ENCODE measurements around the gene KIR2DL3. TPM values are rescaled to one million over a fixed set of nuclear protein-coding genes. Genes with fewer than 3 reads are reported as not detected.
"Not testable (repeated sequence)": the region's sequence is repeated elsewhere in the genome, so short reads cannot be mapped to it uniquely, and the experiment has no call there.

The KIR2DL3 gene
- total and polyA plus RNA-seq, 2 of the 4 experiments (the other 2 are of a cell fraction) = not detected

DNA sequence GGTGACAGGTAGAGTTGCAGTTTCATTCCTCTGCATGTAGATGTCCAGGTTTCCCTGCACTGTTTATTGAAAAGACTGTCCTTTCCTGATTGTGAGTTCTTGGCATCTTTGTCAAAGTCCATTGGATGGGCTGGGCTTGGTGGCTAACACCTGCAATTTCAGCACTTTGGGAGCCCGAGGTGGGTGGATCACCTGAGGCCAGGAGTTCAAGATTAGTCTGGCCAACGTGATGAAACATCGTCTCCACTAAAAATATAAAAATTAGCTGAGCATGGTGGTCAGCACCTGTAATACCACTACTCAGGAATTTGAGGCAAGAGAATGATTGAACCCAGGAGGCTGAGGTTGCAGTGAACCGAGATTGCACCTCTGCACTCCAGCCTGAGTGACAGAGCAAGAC lies 39.5 kb downstream of the KIR2DL3 start:
- H3K56ac ChIP-seq (ENCODE audit: extremely low read depth, insufficient read depth, low read length); H3K4me3 ChIP-seq (ENCODE audit: insufficient read depth, low read depth, low read length); POLR2A ChIA-PET (ENCODE audit: unreplicated experiment); H4K8ac ChIP-seq (ENCODE audit: low read depth in 2 of 2, low read length in 2 of 2); H3K79me1 ChIP-seq (ENCODE audit: low read depth in 1 of 2, low read length in 2 of 2); H4K5ac ChIP-seq (ENCODE audit: low read depth, low read length); H2BK5ac ChIP-seq (ENCODE audit: low read depth, low read length, poor library complexity, severe bottlenecking); H3K27me3 ChIP-seq (ENCODE audit: control insufficient read depth, insufficient read depth, low read length); intact Hi-C loops (cut with micrococcal nuclease); H2BK15ac ChIP-seq (ENCODE audit: low read depth, low read length); H2AK9ac ChIP-seq (replicated peaks; ENCODE audit: low read depth, low read length, poor library complexity); H2BK120ac ChIP-seq (ENCODE audit: low read depth, low read length); H2AFZ ChIP-seq (replicated peaks; ENCODE audit: low read length, poor library complexity); H3K23ac ChIP-seq (ENCODE audit: low read depth, low read length); H3K4ac ChIP-seq (ENCODE audit: low read depth, low read length); H3K36me3 ChIP-seq (ENCODE audit: control insufficient read depth, insufficient read depth, low read length); DNase-seq; H3K9ac ChIP-seq (ENCODE audit: low read depth, low read length); in situ Hi-C loops (cut with MboI; ENCODE audit: low sequenced_read_pairs); H2AK5ac ChIP-seq (ENCODE audit: low read depth, low read length); H3K9me1 ChIP-seq (ENCODE audit: insufficient read depth, low read length); H4K91ac ChIP-seq (ENCODE audit: insufficient read depth, low read depth, low read length); H3K18ac ChIP-seq (ENCODE audit: low read depth, low read length); BruUV-seq (replicated peaks); H3K4me2 ChIP-seq (ENCODE audit: low read depth, low read length); H3K4me1 ChIP-seq (ENCODE audit: control insufficient read depth, insufficient read depth, low read length); H3K9me3 ChIP-seq (ENCODE audit: control insufficient read depth, insufficient read depth, low read length); H4K20me1 ChIP-seq (ENCODE audit: insufficient read depth, low read length); CTCF ChIA-PET; H2BK20ac ChIP-seq (ENCODE audit: low read depth, low read length); H3K14ac ChIP-seq (replicated peaks; ENCODE audit: low read depth, low read length); ATAC-seq (ENCODE audit: low read depth); H3K27ac ChIP-seq (ENCODE audit: insufficient read depth, low read length); dilution Hi-C loops (cut with HindIII; ENCODE audit: low sequenced_read_pairs, unreplicated experiment): not testable (repeated sequence)
- no CpG with 5 or more reads among the region's 4 CpGs for WGBS, 2 experiments (ENCODE audit: extremely low coverage in 2 of 2, insufficient read length in 1 of 2)

DNA sequence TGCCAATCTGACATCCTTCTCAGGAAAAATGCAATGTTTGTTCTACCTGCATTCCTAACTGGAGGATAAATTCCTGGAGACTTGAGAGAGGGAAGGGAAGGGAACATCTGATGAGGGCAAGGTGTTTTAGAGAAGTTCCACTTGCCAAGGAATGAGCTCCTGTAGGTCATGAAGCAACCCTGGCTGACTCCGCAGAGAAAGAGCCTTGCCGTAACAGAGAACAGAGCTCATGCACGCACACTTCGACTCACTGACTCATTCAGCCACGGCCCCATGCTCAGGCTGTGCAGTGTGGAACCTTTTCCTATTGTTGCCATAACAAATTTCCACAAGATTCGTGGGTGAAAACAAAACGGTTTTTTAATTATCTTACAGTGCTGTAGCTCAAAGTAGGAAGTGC lies 40.6 kb downstream of the KIR2DL3 start:
- POLR2A ChIA-PET (ENCODE audit: unreplicated experiment); dilution Hi-C loops (cut with HindIII; ENCODE audit: low sequenced_read_pairs, unreplicated experiment); H3K4me3 ChIP-seq (ENCODE audit: insufficient read depth, low read depth, low read length); H2BK5ac ChIP-seq (ENCODE audit: low read depth, low read length, poor library complexity, severe bottlenecking); H3K27ac ChIP-seq (ENCODE audit: insufficient read depth, low read length); H3K14ac ChIP-seq (replicated peaks; ENCODE audit: low read depth, low read length); H4K5ac ChIP-seq (ENCODE audit: low read depth, low read length); H3K18ac ChIP-seq (ENCODE audit: low read depth, low read length); H4K8ac ChIP-seq (ENCODE audit: low read depth in 2 of 2, low read length in 2 of 2); H2BK120ac ChIP-seq (ENCODE audit: low read depth, low read length); H3K36me3 ChIP-seq (ENCODE audit: control insufficient read depth, insufficient read depth, low read length); H4K91ac ChIP-seq (ENCODE audit: insufficient read depth, low read depth, low read length); H3K79me1 ChIP-seq (ENCODE audit: low read depth in 1 of 2, low read length in 2 of 2); H3K4me1 ChIP-seq (ENCODE audit: control insufficient read depth, insufficient read depth, low read length); H2AFZ ChIP-seq (replicated peaks; ENCODE audit: low read length, poor library complexity); ATAC-seq (ENCODE audit: low read depth); BruUV-seq (replicated peaks); H3K23ac ChIP-seq (ENCODE audit: low read depth, low read length); DNase-seq; H3K56ac ChIP-seq (ENCODE audit: extremely low read depth, insufficient read depth, low read length); CTCF ChIA-PET; H3K4me2 ChIP-seq (ENCODE audit: low read depth, low read length); H2AK9ac ChIP-seq (replicated peaks; ENCODE audit: low read depth, low read length, poor library complexity); H3K9me3 ChIP-seq (ENCODE audit: control insufficient read depth, insufficient read depth, low read length); H2BK15ac ChIP-seq (ENCODE audit: low read depth, low read length); in situ Hi-C loops (cut with MboI; ENCODE audit: low sequenced_read_pairs); H3K9me1 ChIP-seq (ENCODE audit: insufficient read depth, low read length); H2AK5ac ChIP-seq (ENCODE audit: low read depth, low read length); H3K9ac ChIP-seq (ENCODE audit: low read depth, low read length); H3K4ac ChIP-seq (ENCODE audit: low read depth, low read length); H4K20me1 ChIP-seq (ENCODE audit: insufficient read depth, low read length); intact Hi-C loops (cut with micrococcal nuclease); H3K27me3 ChIP-seq (ENCODE audit: control insufficient read depth, insufficient read depth, low read length); H2BK20ac ChIP-seq (ENCODE audit: low read depth, low read length): not testable (repeated sequence)
- no CpG with 5 or more reads among the region's 7 CpGs for WGBS, 2 experiments (ENCODE audit: extremely low coverage in 2 of 2, insufficient read length in 1 of 2)
